Activated CD8-positive, alpha-beta memory T cell treated with anti-CD3 and anti-CD28 coated beads, Interleukin-2, amount 50 U/mL, for 24 hours (primary cell): ENCODE measurements around the gene LRP8.
"Not testable (repeated sequence)": the region's sequence is repeated elsewhere in the genome, so short reads cannot be mapped to it uniquely, and the experiment has no call there.

ENCODE experiments used
- DNase-seq: peaks from one replicate; pipeline ENCODE4 v3.0.0-alpha.2; 2020; ENCODE audit errors: extremely low read depth

Gene LRP8

DNA sequence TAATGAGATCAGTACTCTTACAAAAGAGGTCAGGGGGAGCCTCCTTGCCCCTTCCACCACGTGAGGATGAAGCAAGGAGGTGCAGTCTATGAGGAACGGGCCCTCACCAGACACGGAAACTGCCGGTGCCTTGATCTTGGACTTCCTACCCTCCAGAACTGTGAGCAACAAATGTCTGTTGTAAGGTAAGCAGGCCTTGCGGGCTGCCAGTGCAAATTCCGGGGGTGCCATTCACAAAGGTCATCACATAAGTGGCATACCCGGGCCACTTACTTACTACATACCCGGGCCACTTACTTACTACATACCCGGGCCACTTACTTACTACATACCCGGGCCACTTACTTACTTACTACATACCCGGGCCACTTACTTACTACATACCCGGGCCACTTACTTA lies 44.7 kb downstream of the LRP8 start:
- not testable (repeated sequence) for DNase-seq

DNA sequence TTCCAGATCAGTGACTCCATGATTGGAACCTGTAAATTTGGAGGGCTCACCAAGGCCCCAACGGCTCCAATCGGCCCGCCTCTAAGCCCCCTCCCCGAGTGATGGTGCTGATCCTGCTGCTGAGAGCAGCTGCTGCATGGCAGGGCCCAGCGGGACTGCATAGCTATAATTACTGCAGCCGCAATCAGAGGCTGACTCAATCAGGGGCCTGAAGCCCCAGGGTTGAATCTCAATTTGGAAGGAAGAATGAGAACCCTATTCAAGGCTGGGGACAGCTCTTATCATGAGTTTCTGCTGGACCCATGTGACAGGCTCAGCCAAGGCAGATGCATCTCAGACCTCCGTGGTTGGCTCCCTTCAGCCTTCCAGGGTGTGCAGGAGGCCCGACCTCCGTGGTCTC lies 46.7 kb downstream of the LRP8 start:
- DNase-seq, result no peak

- no peak for DNase-seq
These were observed 47.4 kb downstream of the LRP8 start for GRCh38 chr1:53280496-53280895.

DNA sequence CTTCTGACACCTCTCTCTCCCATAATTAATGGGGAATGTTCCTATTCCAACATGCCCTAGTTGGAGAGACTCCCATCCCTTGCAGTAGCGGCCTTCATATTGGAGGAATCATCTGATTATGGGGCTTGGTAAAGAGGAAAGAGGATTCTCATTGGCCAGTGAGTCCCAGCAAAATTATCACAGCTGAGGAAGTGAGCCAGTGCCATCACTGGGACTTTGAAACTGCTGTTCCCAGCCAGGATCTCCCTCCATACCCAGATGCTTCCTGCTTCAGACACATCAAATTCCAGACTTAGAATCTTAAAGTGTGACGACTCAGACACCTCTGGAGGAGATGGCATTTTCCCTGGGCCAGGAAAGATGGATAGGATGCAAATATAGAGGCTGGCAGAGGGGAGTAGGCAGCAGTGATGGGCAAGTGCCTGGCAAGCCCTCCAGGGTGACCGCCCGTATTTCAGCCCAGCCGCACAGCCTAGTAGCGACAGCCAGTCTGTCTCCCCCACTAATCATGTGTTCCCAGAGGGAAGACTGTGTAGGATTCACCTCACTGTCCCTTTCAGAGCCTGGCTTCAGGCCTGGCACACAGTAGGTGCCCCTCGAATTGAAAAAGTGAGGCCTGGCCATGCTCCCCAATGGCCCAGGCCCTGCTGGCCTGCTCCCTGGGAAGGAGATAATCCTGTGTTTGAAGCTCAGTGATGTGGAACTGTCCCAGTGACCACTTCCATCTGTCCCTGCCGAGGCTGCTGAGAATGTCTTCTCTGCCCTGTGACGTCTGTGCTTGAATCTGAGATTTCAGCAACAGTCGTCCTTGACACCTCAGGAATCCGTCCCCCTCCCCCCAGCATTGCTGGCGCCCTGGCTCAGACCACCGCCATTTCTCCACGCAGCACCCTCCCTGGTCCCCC lies 48.3 kb downstream of the LRP8 start:
- DNase-seq, result no peak

DNA sequence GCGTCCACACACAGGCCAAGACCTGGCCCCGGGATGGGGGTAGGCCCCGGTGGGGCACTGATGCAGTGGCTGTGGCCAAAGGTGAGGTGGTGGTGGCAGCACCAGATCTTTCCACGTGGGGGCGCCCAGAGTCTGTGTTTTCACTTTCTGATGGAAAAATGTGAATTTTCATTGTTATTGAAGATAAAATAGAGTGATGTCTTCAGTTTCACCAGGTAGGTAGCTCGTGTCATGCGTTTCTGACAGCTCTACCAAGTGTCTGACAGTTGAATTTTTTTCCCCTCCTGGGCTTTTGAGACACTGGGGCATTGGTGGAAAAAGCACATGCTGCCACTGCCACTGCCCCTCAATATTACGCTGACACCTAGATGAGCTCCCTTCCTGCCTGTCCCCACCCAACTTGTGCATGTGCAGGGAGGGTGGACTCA lies 49.6 kb downstream of the LRP8 start:
- peak; percentile 24 for DNase-seq

DNA sequence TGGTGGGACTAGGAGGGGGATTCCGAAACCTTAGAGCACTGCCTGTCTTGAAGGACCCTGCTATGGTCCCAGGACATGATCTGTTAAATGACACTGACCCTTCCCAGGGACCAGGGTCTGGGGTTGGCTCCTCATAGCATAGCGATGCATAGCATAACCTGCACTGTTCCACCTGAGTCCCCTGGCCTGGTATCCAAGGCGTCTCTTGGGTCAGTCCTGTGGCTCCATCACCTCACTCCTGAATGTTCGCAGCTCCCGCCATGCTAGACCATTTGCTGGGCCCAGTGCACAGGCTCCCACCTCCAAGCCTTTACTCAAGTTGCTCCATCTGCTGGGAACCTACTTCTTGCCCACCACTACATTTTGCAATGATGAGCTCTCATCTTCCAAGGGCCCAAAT lies 50.5 kb downstream of the LRP8 start:
- DNase-seq, result no peak

DNA sequence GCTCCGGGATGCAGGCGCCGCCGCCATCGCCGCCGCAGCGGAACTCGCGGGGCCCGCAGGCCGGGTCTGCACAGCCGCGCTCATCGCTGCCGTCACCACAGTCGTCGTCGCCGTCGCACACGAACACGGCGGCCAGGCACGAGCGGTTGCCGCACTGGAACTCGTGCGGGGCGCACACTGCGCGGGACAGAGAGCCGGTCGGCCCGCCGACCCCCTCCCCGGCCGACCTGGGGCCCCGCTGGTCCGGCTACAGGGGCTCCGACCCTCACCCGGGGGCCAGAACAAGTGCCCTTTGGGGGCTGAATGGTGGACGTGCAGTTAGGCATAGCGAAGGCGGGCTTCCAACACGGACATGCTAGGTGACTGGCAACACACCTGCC lies 51.0 kb downstream of the LRP8 start:
- no peak for DNase-seq

DNA sequence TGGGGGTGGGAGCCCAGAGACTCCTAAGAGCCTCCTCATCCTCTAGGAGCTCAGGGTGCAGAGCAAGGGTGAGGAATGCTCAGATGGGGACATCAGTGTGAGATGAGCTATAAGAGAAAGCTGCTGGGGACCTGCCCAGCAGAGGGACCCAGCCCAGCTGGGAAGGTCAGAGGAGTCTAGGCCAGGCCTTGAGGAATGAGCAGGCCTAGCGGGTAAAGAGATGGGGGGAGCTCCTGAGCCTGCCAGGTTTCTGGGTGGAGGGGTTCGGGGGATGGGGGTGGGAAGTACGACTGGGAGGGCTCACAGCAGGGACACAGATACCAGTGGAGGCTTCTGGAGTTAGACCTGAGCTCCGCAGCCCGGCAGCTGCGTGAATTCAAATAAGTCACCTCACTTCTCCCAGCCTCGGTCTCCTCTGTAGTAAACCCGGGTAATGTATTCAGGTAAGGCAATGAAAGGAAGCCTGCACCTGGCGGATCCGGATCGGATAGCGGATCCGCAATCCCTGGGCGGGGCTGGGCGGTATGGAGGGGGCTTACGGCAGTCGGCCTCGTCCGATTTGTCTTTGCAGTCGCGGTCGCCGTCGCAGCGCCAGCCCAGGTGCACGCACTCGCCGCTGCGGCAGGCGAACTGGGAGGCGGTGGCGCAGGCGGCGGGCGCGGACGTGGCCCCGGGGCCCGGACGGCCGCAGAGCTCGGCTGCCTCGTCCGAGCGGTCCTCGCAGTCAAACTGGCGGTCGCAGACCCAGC lies 51.5 kb downstream of the LRP8 start:
- DNase-seq, result no peak

DNA sequence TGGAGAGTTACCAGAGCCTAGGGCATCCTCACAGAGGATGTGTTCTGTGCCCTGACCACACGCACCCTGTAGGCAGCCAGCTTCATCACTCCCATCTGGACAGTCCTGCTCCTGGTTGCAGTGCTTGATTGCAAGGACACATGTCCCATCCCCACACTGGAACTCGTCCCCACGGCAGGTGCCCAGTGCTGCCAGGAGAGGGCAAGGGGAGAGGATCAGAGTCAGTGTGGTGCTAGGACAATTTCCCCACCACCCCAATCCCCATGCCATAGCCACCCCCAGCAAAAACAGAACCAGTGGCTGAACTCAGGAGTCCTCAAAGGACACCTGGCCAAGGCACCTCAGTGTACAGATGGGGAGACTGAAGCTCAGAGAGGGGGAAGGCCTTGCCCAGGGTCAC lies 52.3 kb downstream of the LRP8 start:
- no peak for DNase-seq

GRCh38 chr1:53274541-53275185 lies 53.2 kb downstream of the LRP8 start:
- DNase-seq, result no peak

GRCh38 chr1:53274026-53274425 lies 53.8 kb downstream of the LRP8 start:
- DNase-seq, result no peak

- no peak for DNase-seq
These were observed 54.3 kb downstream of the LRP8 start for GRCh38 chr1:53273526-53273925.

DNA sequence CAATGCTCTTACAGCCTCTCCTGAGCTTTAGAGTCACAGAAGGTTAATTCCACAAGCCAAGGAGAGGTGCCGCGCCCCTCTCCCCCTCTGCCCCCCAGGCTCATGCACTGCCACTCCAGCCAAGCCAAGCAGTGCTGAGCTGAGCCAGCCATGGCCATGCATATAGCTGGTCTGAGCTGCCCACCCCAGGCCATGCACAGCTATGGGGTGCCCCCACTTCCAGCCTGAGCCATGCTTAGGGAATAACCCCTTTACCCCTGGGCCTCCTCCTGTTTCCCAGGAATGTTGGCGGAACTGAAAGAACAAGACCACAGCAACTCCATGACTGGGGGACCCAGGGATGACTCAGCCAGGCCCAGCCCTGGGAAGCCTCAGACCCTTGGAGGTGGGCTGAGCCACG lies 55.5 kb downstream of the LRP8 start:
- no peak for DNase-seq

DNA sequence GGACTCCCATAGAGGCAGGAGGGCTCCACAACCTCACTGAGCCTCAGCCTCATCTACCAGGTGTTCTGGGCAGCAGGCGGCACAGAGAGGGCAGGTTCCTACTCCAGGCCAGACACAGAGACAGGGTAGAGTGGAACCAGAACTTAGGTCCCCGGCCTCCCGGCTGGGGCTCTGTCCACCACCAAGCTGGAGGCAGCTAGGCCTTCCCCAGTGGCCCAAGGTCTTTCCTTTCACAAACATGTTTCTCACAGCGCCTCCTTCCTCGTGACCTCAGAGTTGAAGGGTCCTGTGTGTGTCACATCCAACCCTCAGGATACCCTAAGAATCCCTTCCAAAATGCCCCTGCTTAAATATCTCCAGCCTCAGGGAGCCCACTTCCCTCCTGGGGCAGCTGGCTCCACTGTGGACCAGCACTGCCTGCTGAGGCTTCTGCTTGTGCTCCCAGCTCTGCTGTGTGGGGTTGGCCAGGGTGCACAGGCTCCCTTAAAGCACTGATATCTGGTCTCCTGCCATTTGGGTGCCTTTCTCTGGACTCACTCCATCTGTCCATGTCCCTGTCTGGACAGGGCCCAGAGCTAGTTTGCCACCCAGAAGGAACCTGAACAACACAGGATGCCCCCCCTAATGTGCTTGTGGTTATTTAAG lies 56.3 kb downstream of the LRP8 start:
- no peak for DNase-seq

- no peak for DNase-seq
These were observed 57.0 kb downstream of the LRP8 start for GRCh38 chr1:53270873-53271272.

- DNase-seq, result no peak
These were observed 57.8 kb downstream of the LRP8 start for GRCh38 chr1:53270107-53270506.

- DNase-seq, result no peak
These were observed 60.1 kb downstream of the LRP8 start for GRCh38 chr1:53267761-53268160.

- DNase-seq, result no peak
These were observed 61.8 kb downstream of the LRP8 start for GRCh38 chr1:53266038-53266437.

DNA sequence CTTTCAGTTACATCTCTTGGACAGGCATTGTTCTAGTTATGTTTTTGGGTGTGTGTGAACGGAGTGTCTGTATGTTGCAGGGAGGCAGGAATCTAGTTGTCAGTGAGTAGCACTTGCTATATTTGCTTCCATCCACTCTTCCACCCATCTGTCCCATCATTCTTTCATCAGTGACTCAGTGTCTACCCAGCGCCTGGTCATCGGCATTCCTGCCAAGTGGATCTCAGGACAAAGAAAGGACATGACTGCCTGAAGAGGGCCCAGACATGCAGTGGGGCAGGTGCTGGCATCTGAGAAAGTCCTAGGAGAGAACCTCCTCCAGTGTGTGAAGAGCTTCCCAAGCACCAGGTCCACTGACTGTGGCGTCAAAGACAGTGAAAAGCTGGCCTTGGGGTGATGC lies 62.3 kb downstream of the LRP8 start:
- no peak for DNase-seq

GRCh38 chr1:53264048-53264447 lies 63.8 kb downstream of the LRP8 start:
- DNase-seq, result no peak

DNA sequence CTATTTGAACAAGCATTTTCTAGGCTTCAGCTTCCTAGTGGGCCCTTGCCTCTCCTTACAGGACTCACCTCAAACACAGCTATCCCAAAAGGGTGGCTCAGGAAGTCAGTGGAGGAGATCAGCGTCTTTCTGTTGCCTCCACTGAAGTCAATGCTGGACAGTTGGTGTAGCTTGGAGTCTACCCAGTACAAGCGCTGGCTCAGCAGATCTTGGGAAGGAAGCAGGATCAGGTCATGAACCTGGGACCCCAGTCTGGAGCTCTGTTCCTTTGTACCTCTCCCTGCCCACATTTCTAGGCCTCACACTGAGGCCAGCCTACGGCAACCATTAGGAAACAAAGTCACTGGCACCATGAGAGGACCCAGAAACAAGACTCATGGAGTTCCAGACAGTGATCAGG lies 65.9 kb downstream of the LRP8 start:
- no peak for DNase-seq

DNA sequence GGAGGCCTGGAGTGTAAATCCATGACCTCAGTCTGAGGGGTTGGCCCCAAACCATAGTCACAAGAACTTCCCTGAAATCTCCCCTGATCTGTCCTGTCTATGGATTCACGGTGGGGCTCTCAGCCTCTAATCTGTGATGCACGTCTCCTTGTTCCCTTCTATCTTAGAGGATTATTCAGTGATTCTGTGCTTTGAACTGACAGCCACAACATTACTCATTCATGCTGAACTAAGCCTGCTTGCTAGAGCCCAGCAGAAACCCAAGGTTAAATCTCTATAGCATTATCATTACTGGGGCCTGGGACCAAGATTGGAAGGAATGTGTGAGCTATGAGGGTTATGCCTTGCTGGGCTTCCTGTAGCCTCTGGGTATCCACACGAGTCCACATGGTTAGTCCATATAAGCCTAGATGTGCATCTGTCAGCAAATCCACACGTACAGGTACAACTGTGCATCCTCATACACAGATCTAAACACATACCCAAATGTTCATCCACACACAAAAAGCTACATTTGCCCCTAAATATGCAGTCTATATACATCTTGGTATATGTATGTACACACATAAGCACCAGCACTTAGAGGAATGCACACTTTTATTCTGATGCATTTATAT lies 67.1 kb downstream of the LRP8 start:
- DNase-seq, result no peak
